COLO829 (cell line): ENCODE measurements around the gene ANKRD45.
"Not testable (repeated sequence)": the region's sequence is repeated elsewhere in the genome, so short reads cannot be mapped to it uniquely, and the experiment has no call there.

ENCODE experiments used
- DNase-seq: peaks from one replicate; pipeline ENCODE4 v3.0.0; 2012; ENCODE audit warnings: low spot score

ANKRD45 gene

GRCh38 chr1:173572201-173572873 is 97.3 kb downstream of the ANKRD45 start:
- DNase-seq = no peak

- DNase-seq = no peak
These were observed 99.2 kb downstream of the ANKRD45 start for GRCh38 chr1:173570370-173571007.

GRCh38 chr1:173568483-173568882 is 101.2 kb downstream of the ANKRD45 start:
- DNase-seq = no peak

GRCh38 chr1:173563846-173564245 is 105.8 kb downstream of the ANKRD45 start:
- not testable (repeated sequence) for DNase-seq

- no peak for DNase-seq
These were observed 106.8 kb downstream of the ANKRD45 start for GRCh38 chr1:173562813-173563212.

- no peak for DNase-seq
These were observed 108.4 kb downstream of the ANKRD45 start for GRCh38 chr1:173561263-173561662.

GRCh38 chr1:173560285-173560880 is 109.3 kb downstream of the ANKRD45 start:
- DNase-seq = no peak
